Measurements from ENCODE around the gene MPL.

MPL gene

DNA sequence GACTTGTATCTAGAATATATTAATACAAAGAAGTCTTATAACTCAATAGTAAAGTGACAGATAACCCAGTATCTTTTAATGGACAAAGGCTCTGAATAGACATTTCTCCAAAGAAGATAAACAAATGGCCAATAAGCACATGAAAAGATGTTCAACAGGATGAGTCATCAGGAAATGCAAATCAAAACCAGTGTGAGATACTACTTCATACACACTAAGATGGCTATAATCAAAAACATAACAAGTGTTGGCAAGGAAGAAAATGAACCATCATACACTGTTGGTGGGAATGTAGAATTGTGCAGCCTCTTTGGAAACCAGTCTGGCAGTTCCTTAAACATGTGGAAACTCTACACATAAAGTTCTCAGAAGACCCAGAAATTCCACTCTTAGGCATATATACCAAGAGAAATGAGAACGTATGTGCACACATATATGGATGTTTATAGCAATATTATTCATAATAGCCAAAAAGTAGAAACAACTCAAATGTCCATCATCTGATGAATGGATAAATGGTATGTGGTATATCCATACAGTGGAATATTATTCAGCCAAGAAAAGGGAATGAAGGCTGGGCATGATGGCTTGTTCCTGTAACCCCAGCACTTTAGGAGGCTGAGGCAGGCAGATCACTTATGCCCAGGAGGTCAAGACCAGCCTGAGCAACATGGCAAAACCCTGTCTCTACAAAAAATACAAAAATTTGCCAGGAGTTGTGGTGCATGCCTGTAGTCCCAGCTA is 9.9 kb upstream of the MPL start:
- no peak for DNase-seq

DNA sequence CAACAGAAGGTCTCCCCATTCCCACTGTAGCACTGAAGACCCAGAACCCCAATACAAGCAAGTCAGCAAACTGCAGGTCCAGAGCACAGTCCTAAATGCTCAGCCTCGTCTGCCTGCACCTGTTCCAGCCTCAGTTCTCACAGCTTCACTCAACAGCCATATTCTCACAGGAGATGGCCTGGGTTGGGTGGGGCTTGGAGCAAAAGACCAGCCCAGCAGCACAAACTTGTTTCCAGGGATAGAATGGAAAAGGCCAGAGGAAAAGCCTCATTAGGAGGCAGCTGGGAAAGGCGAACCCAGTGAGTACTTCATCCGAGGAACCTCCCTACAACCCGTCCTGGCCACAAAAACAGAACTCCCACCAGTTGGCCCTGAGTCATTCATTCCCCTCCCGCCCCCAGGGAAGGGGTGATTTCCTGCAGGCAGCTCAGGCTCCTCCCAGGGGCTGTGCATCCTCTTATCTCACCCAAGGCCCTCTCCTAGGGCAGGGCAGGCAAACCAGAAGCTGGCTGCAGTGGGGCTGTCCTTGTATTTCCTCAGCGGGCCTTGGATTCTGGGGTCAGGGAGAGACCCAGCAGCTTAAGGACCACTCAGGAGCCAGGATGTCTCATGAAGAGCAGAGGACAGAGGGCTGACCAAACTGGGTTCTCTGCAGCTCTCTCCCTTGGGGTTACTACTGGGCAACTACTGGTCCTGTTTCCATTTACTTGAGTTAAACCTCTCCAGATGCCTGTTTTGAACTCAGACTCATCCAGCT is 7.4 kb upstream of the MPL start:
- no peak for DNase-seq

DNA sequence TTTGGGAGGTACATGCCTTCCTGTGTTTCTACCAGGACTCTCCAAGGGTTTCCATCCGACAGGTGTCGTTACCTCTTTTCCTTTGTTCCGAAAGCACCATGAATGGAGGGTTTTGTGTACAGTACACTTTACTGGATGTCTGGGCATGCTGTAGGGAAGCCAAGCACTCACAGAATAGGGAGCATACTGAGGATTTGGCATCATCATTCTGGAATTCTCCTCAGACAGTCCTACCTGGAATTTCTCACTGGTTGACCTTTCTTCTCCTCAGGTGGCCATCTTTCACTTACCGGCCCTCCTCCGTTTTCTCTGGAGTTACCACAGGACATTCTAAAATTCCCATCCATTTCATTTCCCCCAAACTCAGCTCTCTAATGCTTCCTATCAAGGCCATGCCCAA is 5.9 kb upstream of the MPL start:
- no peak for DNase-seq

DNA sequence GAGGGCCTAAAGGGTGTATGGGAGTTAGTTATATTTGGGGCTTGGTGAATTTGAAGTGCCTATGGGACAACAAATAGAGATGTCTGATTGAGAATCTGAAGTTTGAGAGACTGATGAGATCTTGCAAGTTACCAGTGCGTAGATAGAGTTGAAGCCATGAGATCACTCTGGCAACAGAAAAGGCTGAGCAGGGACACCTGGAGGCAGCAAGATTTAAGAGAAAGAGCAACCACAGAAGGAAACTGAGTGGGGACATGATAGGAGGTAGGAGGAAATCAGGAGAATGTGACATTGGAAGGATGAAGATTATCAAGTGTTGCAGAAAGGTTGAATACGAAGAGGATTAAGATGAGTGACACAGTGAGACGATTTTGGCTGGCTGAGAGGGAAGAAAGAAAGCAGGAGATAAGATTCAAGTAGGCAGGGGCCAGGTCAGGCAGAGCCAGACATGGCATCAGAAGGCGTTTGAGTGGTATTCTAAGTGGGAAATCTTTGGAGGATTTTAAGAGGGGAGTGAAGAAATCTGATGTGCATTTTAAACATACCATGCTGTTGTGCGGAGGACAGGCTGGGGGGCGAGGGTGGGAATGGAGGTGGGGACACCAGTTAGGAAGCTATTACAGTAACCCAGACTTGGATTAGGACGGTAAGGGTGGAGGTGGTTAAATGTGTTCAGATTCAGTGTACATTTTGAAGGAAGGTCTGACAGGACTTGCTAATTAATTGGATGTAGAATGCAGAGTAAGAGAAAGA is 3.0 kb upstream of the MPL start:
- DNase-seq, result no peak

DNA sequence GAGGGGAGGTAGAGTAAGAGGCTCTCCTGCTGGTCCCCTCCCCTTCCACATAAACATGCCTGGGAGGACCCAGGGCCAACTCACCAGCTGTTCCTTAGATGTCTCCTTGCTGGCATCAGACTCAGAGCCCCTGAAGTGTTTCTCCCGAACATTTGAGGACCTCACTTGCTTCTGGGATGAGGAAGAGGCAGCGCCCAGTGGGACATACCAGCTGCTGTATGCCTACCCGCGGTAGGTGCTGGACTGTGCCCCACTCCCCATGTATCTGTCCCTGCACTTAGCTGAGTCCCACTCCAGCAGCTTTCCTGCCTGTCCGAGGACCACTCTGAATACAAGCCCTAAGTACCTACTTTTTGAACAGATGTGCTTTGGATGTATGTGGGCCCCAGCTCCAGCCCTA is 383 bp downstream of the MPL start:
- no peak for DNase-seq

DNA sequence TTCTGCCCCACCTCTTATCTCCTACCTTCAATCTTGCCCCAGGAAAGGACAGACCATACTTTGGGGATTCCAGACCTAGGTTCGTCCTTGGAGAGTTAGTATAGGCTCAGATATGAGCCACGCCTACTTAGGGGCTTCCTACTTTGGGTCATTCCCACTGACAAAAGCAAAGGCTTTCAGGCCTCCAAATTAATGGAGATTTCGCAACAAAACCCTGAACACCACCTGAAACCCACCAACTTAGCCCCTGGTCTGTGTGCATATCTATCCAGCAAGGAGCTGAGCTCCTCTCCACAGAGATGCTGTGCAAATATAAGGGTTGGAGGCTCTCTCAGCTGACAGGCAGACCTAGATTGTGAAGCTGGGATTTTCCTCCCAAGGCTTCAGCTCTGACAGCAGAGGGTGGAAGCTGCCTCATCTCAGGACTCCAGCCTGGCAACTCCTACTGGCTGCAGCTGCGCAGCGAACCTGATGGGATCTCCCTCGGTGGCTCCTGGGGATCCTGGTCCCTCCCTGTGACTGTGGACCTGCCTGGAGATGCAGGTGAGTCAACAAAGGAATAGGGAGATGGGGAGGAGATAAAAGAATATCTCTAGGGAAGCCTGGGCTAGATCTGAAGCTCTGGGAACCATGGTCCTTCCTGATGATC is 2.1 kb downstream of the MPL start:
- DNase-seq, result no peak

DNA sequence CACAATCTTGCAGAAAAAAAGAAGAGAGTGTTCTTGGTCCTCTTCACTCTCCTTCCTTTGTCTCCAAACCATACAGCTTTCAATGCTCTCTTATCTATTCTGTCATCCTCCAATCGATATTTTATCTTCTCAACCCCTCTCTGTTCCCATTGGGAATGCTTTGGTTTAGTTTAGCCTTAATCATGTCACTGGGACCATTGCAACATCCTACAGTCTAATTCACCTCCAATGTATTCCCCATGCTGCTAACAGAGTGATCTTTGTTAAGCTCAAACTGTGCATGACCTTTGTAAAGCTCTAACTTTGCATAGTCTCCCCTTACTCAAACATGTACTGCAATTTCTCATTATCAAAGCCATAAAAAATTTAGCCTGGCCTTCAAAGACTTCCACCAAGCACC is 2.9 kb downstream of the MPL start:
- no peak for DNase-seq

DNA sequence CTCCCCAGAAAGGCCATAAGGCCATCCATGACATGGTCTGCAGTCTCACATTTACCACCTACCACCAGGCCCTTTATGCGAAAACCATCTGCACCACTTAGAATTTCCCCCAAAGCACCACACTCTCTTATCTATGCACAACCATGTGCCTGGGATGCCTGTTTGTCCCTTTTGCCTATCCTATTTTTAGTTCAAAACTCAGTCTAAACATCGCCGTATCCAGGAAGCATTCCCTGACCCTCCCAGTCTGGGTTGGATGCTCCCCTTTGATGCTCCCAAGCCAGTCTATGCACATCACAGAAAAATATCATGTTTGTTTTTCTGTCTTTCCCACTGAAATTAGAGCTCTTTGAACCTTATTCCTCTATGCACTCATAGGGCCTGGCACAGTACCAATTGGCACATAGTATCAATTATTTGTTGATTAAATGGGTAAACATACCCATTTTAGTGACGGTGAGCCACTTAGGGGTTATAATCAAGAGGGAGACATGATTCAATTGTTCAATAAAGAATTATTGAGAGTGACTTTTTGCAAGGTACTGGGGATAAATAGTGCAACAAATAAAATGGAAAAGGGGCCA is 6.7 kb downstream of the MPL start:
- peak in 1 of 2 experiments; percentile 31 for DNase-seq

DNA sequence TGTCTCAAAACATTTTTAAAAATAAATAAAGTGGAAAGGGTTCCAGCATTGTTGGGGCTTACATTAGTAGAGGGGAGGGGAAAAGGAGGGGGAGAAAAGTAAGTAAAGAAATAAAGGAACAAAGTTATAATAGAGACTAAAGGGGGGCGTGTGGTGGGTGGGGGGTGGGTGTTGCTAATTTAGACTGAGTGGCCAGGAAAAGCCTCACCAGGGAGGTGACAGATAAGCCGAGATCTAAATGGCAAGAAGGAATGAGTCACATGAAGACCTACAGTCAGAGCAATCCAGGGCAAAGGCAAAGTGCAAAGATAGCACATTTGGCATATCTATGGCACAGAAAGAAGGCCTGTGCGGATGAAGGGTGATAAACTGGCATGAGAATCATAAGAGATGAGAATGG is 7.5 kb downstream of the MPL start:
- DNase-seq, result no peak

DNA sequence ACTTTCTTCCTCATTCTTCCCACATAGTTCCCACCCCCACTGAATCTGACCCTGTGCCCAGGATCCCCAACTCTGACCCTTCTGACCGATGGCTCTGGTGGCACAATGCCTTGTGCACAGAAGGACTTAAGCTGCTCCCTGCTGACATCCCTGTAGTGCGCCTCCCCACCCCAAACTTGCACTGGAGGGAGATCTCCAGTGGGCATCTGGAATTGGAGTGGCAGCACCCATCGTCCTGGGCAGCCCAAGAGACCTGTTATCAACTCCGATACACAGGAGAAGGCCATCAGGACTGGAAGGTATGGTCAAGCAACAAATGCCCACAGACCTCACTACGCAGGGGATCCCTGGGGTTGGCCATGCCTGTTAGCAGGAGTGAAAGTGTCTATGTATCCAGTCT is 9.0 kb downstream of the MPL start:
- DNase-seq, result no peak

DNA sequence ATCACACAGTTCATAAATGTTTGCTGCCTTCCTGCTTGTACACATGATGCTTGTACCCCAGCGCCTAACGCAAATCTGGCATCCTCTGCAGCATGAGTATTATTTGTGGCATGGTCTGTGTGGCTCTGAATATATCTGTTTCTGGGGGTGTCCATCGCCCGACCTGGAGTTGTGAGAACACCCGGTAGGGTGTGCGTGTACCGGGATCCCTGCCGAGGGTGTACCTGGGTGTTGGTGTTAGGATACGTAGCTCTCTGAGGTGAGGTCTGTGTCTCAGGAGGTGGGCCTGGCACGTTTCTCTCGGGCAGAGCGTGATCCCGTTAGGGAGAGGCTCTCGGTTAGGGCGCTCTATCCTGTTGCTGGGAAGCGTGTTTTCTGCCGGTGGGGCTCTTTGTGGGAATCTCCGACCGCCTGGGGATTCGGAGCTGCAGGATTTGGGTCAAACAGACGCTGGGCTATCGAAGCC is 10.8 kb downstream of the MPL start:
- peak; percentile 73 to 82 for DNase-seq

DNA sequence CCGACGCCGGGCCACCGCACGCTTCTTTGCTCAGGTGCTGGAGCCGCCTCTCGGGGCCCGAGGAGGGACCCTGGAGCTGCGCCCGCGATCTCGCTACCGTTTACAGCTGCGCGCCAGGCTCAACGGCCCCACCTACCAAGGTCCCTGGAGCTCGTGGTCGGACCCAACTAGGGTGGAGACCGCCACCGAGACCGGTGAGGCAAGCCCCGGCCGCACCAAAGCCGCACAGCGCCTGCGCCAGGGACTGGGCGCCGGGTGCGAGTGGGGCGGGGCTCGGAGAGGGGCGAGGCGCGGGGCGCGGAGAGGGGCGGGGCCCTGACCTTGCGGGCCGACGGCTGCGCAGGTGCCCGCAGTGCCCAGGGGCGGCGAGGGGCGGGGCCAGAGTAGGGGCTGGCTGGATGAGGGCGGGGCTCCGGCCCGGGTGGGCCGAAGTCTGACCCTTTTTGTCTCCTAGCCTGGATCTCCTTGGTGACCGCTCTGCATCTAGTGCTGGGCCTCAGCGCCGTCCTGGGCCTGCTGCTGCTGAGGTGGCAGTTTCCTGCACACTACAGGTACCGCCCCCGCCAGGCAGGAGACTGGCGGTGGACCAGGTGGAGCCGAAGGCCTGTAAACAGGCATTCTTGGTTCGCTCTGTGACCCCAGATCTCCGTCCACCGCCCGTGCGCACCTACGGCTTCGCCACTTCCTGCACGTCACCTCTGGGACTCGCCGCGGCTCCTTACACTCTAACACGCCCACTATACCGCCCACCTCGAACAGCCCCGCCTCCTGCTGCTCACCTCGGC is 11.4 kb downstream of the MPL start:
- peak; percentile 94 for DNase-seq

DNA sequence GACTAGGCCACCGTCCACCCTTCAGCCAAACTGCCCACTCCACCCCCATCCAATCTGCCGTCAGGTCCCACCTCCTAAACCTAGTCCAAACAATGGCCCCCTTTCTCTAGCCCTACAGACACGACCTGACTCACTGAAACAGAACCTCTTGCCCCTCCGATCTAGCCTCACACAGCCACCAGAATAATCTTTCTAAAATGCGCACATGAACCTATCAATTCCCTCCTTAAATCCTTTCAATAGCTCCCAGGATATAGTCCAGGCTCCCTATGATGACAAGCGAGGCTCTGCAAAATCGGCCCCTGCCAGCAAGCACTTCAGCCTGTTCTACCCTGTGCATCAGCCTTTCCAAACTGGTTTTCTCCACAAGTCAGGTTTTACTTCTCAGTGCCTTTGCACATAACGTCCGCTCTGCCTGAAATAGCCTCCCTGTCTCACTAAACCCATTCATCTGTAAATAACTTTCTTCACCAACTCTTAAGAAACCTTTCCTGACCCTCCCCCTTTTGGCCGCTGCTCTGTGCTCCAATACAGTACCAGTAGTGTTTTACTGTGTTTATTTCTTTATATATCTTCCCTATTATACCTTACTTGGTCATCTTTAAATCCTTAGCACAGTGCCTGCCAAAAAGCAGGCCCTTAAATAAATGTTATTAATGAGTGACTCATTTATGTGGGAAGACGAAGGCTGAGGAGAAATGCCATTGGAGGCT is 12.1 kb downstream of the MPL start:
- peak in 1 of 2 experiments; percentile 44 for DNase-seq

DNA sequence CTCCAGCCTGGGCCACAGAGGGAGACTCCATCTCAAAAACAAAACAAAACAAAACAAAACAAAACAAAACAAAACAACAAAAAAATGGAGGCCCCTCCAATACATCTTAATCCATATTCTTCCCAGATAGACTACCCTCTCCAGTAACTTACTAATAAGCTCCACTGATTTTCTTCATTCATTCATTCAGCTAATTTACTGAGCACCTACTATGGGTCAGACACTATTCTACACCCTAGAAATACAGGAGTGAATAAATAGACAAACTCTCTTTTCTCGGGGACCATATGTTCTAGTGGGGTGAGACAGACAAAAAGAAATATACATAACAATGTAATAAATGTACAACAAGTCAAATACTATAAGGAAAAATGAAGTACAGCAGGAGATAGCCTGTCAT is 13.4 kb downstream of the MPL start:
- DNase-seq, result no peak

DNA sequence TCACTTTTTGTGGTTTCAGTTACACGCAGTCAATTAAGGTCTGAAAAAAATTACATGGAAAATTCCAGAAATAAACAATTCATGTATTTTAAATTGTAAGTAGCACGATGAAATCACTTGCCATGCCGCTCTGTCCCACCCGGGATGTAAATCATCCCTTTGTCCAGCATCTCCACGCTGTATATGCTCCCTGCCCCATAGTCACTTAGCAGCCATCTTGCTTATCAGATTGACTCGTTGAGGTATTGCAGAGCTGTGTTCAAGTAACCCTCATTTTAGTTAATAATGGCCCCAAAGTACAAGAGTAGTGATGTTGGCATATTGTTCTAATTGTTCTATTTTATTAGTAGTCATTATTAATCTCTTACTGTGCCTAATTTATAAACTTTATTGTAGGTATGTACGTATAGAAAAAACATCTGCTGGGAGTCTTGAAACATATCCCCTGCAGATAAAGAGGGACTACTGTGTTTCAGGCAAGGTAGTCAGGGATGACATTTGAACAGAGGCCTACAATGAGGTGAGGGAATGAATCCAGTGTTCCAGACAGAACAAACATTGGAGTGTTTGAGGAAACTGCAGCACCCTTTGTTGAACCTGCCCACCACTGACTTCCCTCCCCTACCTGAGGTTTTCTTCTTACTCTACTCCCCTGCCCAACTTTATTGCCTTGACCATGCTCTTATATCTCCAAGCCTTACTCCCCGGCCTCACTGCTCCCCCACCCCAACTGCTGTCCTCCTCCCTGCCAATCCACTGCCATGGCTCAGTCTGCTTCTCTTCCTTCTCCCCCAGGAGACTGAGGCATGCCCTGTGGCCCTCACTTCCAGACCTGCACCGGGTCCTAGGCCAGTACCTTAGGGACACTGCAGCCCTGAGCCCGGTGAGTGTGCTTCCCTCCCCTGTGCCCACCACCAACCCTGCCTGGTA is 14.1 kb downstream of the MPL start:
- no peak for DNase-seq

DNA sequence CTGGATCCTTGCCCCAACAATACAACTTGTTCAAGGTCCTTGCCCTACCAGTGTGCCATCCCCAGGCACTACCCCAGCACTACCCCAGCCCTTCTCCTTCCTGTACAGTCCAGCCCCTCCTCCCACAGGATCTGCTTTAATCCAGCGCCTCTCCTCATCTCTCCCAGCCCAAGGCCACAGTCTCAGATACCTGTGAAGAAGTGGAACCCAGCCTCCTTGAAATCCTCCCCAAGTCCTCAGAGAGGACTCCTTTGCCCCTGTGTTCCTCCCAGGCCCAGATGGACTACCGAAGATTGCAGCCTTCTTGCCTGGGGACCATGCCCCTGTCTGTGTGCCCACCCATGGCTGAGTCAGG is 14.7 kb downstream of the MPL start:
- DNase-seq, result no peak

DNA sequence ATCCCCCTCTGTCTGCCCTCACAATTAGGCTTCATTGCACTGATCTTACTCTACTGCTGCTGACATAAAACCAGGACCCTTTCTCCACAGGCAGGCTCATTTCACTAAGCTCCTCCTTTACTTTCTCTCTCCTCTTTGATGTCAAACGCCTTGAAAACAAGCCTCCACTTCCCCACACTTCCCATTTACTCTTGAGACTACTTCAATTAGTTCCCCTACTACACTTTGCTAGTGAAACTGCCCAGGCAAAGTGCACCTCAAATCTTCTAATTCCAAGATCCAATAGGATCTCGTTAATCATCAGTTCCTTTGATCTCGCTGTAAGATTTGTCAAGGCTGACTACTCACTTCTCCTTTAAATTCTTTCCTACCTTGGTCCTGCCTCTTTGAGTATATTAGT is 15.3 kb downstream of the MPL start:
- no peak for DNase-seq

DNA sequence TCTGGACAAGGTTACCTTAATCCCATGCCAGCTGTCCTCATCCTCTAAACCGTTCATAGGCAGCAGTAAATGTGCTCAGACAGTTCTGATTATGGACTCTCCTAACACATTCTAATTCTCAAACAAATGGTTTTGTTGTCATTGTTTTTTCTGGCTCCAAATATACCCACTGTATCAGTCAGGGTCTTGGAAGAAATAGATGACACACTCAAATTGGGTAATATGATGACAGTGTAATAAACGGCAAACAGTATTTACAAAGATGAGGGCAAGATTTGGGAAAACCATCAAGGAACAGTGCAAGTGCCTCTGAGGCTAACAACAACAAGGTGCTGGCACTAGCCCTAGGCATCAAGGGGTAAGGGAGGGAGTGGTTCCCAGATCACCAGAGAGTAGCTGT is 16.9 kb downstream of the MPL start:
- no peak for DNase-seq

DNA sequence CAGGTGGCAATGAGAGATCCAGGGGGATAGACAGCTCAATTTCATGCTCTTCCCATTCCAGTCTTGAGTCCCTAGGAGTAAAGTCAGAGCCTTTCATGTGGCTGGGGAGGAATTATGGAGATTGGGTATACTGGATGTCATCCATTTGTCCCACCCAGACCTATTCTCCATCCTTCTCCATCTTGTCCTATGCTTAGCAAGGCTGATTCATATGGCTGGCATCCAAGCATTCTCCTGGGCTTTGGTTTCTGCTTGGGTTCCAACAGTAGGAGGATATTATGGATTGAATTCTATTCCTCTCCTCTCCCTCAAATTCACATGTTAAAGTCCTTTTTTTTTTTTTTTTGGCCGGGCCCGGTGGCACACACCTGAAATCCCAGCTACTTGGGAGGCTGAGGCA is 17.3 kb downstream of the MPL start:
- DNase-seq, result no peak

DNA sequence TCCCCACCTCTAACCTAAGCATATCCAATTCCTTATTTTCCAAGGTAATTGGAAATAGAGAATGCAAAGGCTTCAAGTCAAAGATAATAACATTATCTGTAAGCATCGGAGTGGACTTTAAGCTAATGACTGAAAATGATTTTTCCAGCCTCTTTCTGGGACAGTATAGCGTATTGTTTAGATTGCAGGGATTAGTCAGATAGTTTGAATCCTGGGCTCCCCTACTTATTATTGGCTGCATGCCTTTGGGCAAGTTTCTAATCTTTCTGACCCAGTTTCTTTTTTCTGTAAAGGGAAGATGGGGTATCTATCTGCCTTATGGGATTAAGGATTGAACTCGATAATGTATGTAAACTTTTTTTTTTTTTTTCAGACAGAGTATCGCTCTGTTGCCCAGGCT is 19.6 kb downstream of the MPL start:
- no peak for DNase-seq

Measured in NCI-H2081 (cell line).